HepG2 (cell line): Measurements from ENCODE around the gene MRPL9. TPM values are rescaled to one million over a fixed set of nuclear protein-coding genes. Genes with fewer than 3 reads are reported as not detected.

Experiments
- ATAC-seq: fragments of 200-7000 bp; cut with Tn5 transposase; 3 replicates; pipeline ENCODE4 v1.9.1; 2020; ENCODE audit warnings: mild to moderate bottlenecking, moderate library complexity
- BruUV-seq: library from RNA; stranded (reverse); fragments of 400-500 nt; replicated peaks from 2 replicates; lab custom pipeline; 2021; lab: Mats Ljungman, UMichigan
- CTCF ChIA-PET: fragments of 300-600 bp; formaldehyde crosslinking; extraction: SDS; loops from one replicate; lab custom pipeline; 2021; ENCODE audit warnings: low total read pairs, inconsistent platforms, low intra/inter-chr PET ratio; lab: Yijun Ruan, JAX
- POLR2A ChIA-PET: fragments of 350-600 bp; sonication (Branson Sonifier 250); formaldehyde crosslinking; loops from one replicate; lab custom pipeline; 2020; ENCODE audit warnings: antibody characterized with exemption, inconsistent platforms; lab: Yijun Ruan, JAX
- DNase-seq: peaks from one replicate; pipeline ENCODE4 v3.0.0-alpha.2; 2015; ENCODE audit warnings: low spot score
- FAIRE-seq: peaks from 3 replicates; lab custom pipeline; 2011; peaks lifted over from hg19 to GRCh38; lab: Jason Lieb, UNC
- H2AFZ ChIP-seq: one replicate; pipeline ENCODE4 v1.6.1; 2011; ENCODE audit warnings: low read length, inconsistent platforms
- H3K27ac ChIP-seq: fragments of 300-600 bp; 3 replicates; pipeline ENCODE4 v1.8.0; 2011; ENCODE audit warnings: mixed run types, mild to moderate bottlenecking, mixed read lengths, low read length, inconsistent platforms; ENCODE audit not compliant: insufficient read depth; ENCODE audit errors: extremely low read length
- H3K27me3 ChIP-seq, 2 experiments: fragments of 200-600 bp in 1 of 2; 2 replicates in 1 of 2; 3 replicates in 1 of 2; pipeline versions ENCODE4 v1.6.0 to v1.8.0; 2011; ENCODE audit warnings: low read length in 2 of 2, mild to moderate bottlenecking in 2 of 2, moderate library complexity in 2 of 2, inconsistent platforms in 1 of 2; ENCODE audit not compliant: insufficient read depth in 2 of 2, control insufficient read depth in 1 of 2
- H3K36me3 ChIP-seq, 2 experiments: fragments of 200-600 bp in 1 of 2; replicated peaks in 1 of 2; 2 replicates in 1 of 2; 3 replicates in 1 of 2; pipeline versions ENCODE4 v1.5.1 to v1.8.0; 2011; ENCODE audit warnings: low read length in 2 of 2, inconsistent platforms in 1 of 2; ENCODE audit not compliant: insufficient read depth in 2 of 2, control insufficient read depth in 1 of 2
- H3K4me1 ChIP-seq: 2 replicates; pipeline ENCODE4 v1.5.1; 2012; ENCODE audit warnings: low read length, inconsistent platforms; ENCODE audit not compliant: insufficient read depth
- H3K4me2 ChIP-seq: 2 replicates; pipeline ENCODE4 v1.6.0; 2011; ENCODE audit warnings: low read depth, low read length, inconsistent platforms
- H3K4me3 ChIP-seq, 3 experiments: fragments of 200-600 bp in 1 of 3; sonication (generic), shearing (Covaris generic) in 1 of 3; replicated peaks in 1 of 3; 2 replicates each; pipeline ENCODE4 v1.5.1; 2011 to 2016; ENCODE audit warnings: low read length in 3 of 3, inconsistent platforms in 2 of 3, low read depth in 2 of 3, mild to moderate bottlenecking in 2 of 3, control low read depth in 1 of 3, mixed read lengths in 1 of 3; ENCODE audit not compliant: insufficient read depth in 1 of 3
- H3K79me2 ChIP-seq: one replicate; pipeline ENCODE4 v1.6.1; 2011; ENCODE audit warnings: low read length, inconsistent platforms; ENCODE audit not compliant: insufficient read depth
- H3K9ac ChIP-seq: 2 replicates; pipeline ENCODE4 v1.6.0; 2011; ENCODE audit warnings: mild to moderate bottlenecking, low read depth, low read length, inconsistent platforms; ENCODE audit not compliant: insufficient read depth
- H3K9me3 ChIP-seq: 2 replicates; pipeline ENCODE4 v1.5.1; 2012; ENCODE audit warnings: mild to moderate bottlenecking, low read length
- H4K20me1 ChIP-seq: 2 replicates; pipeline ENCODE4 v1.6.0; 2011; ENCODE audit warnings: inconsistent platforms, mild to moderate bottlenecking, low read length, moderate library complexity; ENCODE audit not compliant: insufficient read depth
- BRCA1 ChIP-seq: sonication (generic); formaldehyde crosslinking; IDR thresholded peaks from 2 replicates; pipeline ENCODE4 v1.4.0; 2020; ENCODE audit warnings: missing genetic modification reagents
- DNMT3B ChIP-seq: conservative IDR thresholded peaks from 2 replicates; pipeline ENCODE4 v1.6.1; 2016; ENCODE audit warnings: missing biosample characterization, control low read depth
- GTF3A ChIP-seq: sonication (generic); formaldehyde crosslinking; conservative IDR thresholded peaks from 2 replicates; pipeline ENCODE4 v1.4.0; 2020; ENCODE audit warnings: mild to moderate bottlenecking, missing genetic modification reagents
- HHEX ChIP-seq: IDR thresholded peaks from 2 replicates; pipeline ENCODE4 v1.6.1; 2016; ENCODE audit warnings: control low read depth
- KDM5B ChIP-seq: sonication (generic); formaldehyde crosslinking; IDR thresholded peaks from 2 replicates; pipeline ENCODE4 v1.4.0; 2020; ENCODE audit warnings: missing genetic modification reagents, mild to moderate bottlenecking, borderline replicate concordance
- MAFK ChIP-seq, 2 experiments: IDR thresholded peaks in 1 of 2; conservative IDR thresholded peaks in 1 of 2; 2 replicates each; pipeline ENCODE4 v1.6.1; 2011; ENCODE audit warnings: improper control_type of control experiment in 2 of 2, low read length in 2 of 2
- MYPOP ChIP-seq: sonication (generic); formaldehyde crosslinking; IDR thresholded peaks from 2 replicates; pipeline ENCODE4 v1.8.1; 2023; ENCODE audit warnings: mild to moderate bottlenecking, moderate library complexity, missing genetic modification reagents
- REXO4 ChIP-seq: sonication (generic); formaldehyde crosslinking; IDR thresholded peaks from 2 replicates; pipeline ENCODE4 v1.8.0; 2022; ENCODE audit warnings: missing genetic modification reagents, mild to moderate bottlenecking, borderline replicate concordance
- SNAPC4 ChIP-seq: sonication (generic); formaldehyde crosslinking; IDR thresholded peaks from 2 replicates; pipeline ENCODE4 v1.4.0; 2020; ENCODE audit warnings: mild to moderate bottlenecking, missing genetic modification reagents
- ZNF317 ChIP-seq: sonication (generic); formaldehyde crosslinking; IDR thresholded peaks from 2 replicates; pipeline ENCODE4 v1.5.0; 2020; ENCODE audit warnings: mild to moderate bottlenecking, missing genetic modification reagents
- ZNF563 ChIP-seq: sonication (generic); formaldehyde crosslinking; IDR thresholded peaks from 2 replicates; pipeline ENCODE4 v1.8.0; 2022; ENCODE audit warnings: mild to moderate bottlenecking, moderate library complexity, missing genetic modification reagents
- ZNF746 ChIP-seq: sonication (generic); formaldehyde crosslinking; IDR thresholded peaks from 2 replicates; pipeline ENCODE4 v1.8.0; 2022; ENCODE audit warnings: mild to moderate bottlenecking, missing genetic modification reagents
- WGBS: methylation state at CpG from one replicate; pipeline ENCODE4 v1.1.6; 2017; ENCODE audit warnings: low lambda C conversion rate; 5-methylcytosine and 5-hydroxymethylcytosine counted together
- in situ Hi-C: cut with HindIII; loops from 2 replicates; pipeline ENCODE4 v1.10.0; 2017; ENCODE audit warnings: low pct_unique_long_range_greater_than_20kb; ENCODE audit not compliant: extremely low pct_ligation_motif_present
- intact Hi-C: fragments of 100-400 bp; cut with micrococcal nuclease; formaldehyde crosslinking; loops from one replicate; pipeline ENCODE4 v1.10.0; 2022; ENCODE audit not compliant: unreplicated experiment
- polyA plus RNA-seq, 8 experiments: library from polyadenylated mRNA; depleted of rRNA in 3 of 8; stranded (reverse) in 7 of 8; unstranded in 1 of 8; fragments of >200 nt; fragmentation: Illumina TruSeq in 4 of 8; extraction: Trizol in 4 of 8; gene quantifications; 2 replicates each; pipeline versions ENCODE4 v1.2.1 to v1.2.3, GENCODE V29; 2011 to 2016; ENCODE audit warnings: low read depth in 4 of 8, missing spikeins in 1 of 8, mixed read lengths in 1 of 8; ENCODE audit not compliant: insufficient read depth in 1 of 8
- total RNA-seq, 5 experiments: library from RNA; depleted of rRNA; stranded (reverse); fragments of >200 nt; fragmentation: Illumina TruSeq; extraction: Trizol; gene quantifications; 2 replicates each; pipeline ENCODE4 v1.2.3, GENCODE V29; 2016; ENCODE audit warnings: low read depth in 1 of 5
- TF ChIP-seq, protein P1 (sequence below): sonication (generic); formaldehyde crosslinking; conservative IDR thresholded peaks from 2 replicates; pipeline ENCODE4 v1.4.0; 2020; ENCODE audit warnings: missing genetic modification reagents
- TF ChIP-seq, protein P2 (sequence below): sonication (generic); formaldehyde crosslinking; IDR thresholded peaks from 2 replicates; pipeline ENCODE4 v1.4.0; 2020; ENCODE audit warnings: missing genetic modification reagents, low read depth, mild to moderate bottlenecking, borderline replicate concordance

Gene MRPL9
- total and polyA plus RNA-seq, 2 of the 13 experiments (the other 11 are each of a cell fraction or from before 2014, with no cell fraction given), result 72.1 to 107 TPM

- no peak for TF ChIP-seq HHEX (CRISPR knock-in tag)
- 0 out of 2 replicates have a peak, but pooled peaks have one; percentile 12 for TF ChIP-seq MYPOP (CRISPR knock-in tag)
- TF ChIP-seq, all 625 proteins: peak for 6
Observed at GRCh38 chr1:151720974-151721787, 42.1 kb downstream of the MRPL9 start, which contains the start of gene RIIAD1 (continued).

DNA sequence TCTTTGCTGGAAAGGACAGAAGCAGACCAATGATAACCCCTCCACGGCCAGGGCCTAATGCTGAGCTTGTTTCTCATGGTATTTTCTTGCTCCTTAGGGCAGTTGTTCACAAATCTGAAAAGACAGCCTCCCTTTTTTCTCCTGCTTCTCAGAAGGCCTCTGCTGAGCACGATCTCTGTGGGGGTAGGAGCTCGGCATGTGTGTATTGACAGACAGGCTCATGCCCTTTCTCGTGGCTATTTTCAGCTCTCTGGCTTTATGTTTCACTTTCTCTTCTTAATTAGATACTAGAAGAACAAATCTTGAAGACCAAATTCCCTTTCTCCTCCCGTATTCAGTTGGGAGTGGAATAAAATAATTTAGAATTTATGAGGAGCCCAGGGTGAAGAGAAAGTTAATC, 42.7 kb downstream of the MRPL9 start:
- DNase-seq (no peak), FAIRE-seq (no peak), ATAC-seq (peak; percentile 18; the same call in 1 of the 3 replicates)
- H3K4me3 ChIP-seq, result peak overlapping the region; percentile 18 to 55 (median 35)
- peak overlapping the region; percentile 13; the same call in 1 of the 2 replicates for H3K9ac ChIP-seq
- 8% methylated on average over 5 of the region's 5 CpGs for WGBS
- H2AFZ ChIP-seq, result no peak overlapping the region
- H3K4me1 ChIP-seq, result peaks cover 50% of the 10 kb centered on the region
- intact Hi-C loops (no loop called here), in situ Hi-C loops (no loop called here)
- peak overlapping the region; percentile 90 for H3K4me2 ChIP-seq
- no peaks in the 10 kb centered on the region for H3K36me3 ChIP-seq
- POLR2A ChIA-PET, result interaction anchor here (1.0 kb wide), 1 partner anchor 15 kb away, joined by 5 read pairs; no protein-coding TSS in a partner anchor
- no TSS peak for BruUV-seq
- no peak overlapping the region for H3K27ac ChIP-seq
- CTCF ChIA-PET, result no interaction called here
- H3K27me3 ChIP-seq, result peaks cover 3 to 37% of the 10 kb centered on the region in 2 experiments
- H3K9me3 ChIP-seq, result no peaks in the 10 kb centered on the region
- H3K79me2 ChIP-seq, result no peaks in the 10 kb centered on the region
- H4K20me1 ChIP-seq, result no peaks in the 10 kb centered on the region
- no peak for TF ChIP-seq BRCA1 (CRISPR knock-in tag)
- TF ChIP-seq ZNF746 (CRISPR knock-in tag), result no peak
- no peak for TF ChIP-seq ZNF317
- TF ChIP-seq MAFK (conservative IDR thresholded peaks at IDR 0.05 in 1 of 2, IDR thresholded peaks at IDR 0.05 in 1 of 2; ENCODE audit: low read length in 2 of 2), result no peak
- TF ChIP-seq, protein P1, sequence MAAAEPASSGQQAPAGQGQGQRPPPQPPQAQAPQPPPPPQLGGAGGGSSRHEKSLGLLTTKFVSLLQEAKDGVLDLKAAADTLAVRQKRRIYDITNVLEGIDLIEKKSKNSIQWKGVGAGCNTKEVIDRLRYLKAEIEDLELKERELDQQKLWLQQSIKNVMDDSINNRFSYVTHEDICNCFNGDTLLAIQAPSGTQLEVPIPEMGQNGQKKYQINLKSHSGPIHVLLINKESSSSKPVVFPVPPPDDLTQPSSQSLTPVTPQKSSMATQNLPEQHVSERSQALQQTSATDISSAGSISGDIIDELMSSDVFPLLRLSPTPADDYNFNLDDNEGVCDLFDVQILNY (CRISPR knock-in tag), result no peak
- TF ChIP-seq REXO4 (CRISPR knock-in tag), result no peak
- no peak for TF ChIP-seq GTF3A (CRISPR knock-in tag)
- TF ChIP-seq DNMT3B, result no peak
- TF ChIP-seq, protein P2, sequence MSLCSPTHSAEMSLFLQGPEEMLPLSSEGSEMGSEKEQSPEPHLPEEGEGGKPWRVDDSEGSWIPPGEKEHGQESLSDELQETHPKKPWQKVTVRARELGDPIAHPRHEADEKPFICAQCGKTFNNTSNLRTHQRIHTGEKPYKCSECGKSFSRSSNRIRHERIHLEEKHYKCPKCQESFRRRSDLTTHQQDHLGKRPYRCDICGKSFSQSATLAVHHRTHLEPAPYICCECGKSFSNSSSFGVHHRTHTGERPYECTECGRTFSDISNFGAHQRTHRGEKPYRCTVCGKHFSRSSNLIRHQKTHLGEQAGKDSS, result no peak
- TF ChIP-seq ZNF563 (CRISPR knock-in tag), result no peak
- no peak for TF ChIP-seq KDM5B (CRISPR knock-in tag)
- TF ChIP-seq SNAPC4, result no peak
